NCI-H2081 treated with DMSO at 0.1 percent for 48 hours (cell line): ENCODE measurements around the gene CADM1.

Experiments
- DNase-seq: peaks from one replicate; lab custom pipeline; 2025; lab: John Stamatoyannopoulos, UW

The CADM1 gene

GRCh38 chr11:115515647-115516395, 11.6 kb upstream of the CADM1 start:
- DNase-seq: no peak

GRCh38 chr11:115506954-115507675, 2.9 kb upstream of the CADM1 start:
- DNase-seq: no peak

GRCh38 chr11:115505175-115505574, 960 bp upstream of the CADM1 start:
- no peak for DNase-seq

GRCh38 chr11:115503886-115504275, 334 bp downstream of the CADM1 start:
- no peak for DNase-seq

GRCh38 chr11:115503083-115503885, 931 bp downstream of the CADM1 start:
- DNase-seq: no peak

- no peak for DNase-seq
These were observed 1.6 kb downstream of the CADM1 start for GRCh38 chr11:115502636-115503082.

GRCh38 chr11:115501893-115502589, 2.2 kb downstream of the CADM1 start:
- no peak for DNase-seq

GRCh38 chr11:115501502-115501892, 2.7 kb downstream of the CADM1 start:
- no peak for DNase-seq

GRCh38 chr11:115500547-115501501, 3.4 kb downstream of the CADM1 start:
- DNase-seq: no peak

- no peak for DNase-seq
These were observed 4.3 kb downstream of the CADM1 start for GRCh38 chr11:115499891-115500290.

- no peak for DNase-seq
These were observed 4.9 kb downstream of the CADM1 start for GRCh38 chr11:115499241-115499799.

- peak; percentile 89 for DNase-seq
These were observed 5.9 kb downstream of the CADM1 start for GRCh38 chr11:115498354-115498753.

- DNase-seq: no peak
These were observed 6.9 kb downstream of the CADM1 start for GRCh38 chr11:115497303-115497702.

GRCh38 chr11:115496892-115497291, 7.3 kb downstream of the CADM1 start:
- no peak for DNase-seq

GRCh38 chr11:115493905-115494304, 10.3 kb downstream of the CADM1 start:
- DNase-seq: no peak

- no peak for DNase-seq
These were observed 10.7 kb downstream of the CADM1 start for GRCh38 chr11:115493488-115493887.

GRCh38 chr11:115489466-115489865, 14.7 kb downstream of the CADM1 start:
- no peak for DNase-seq

GRCh38 chr11:115488945-115489344, 15.3 kb downstream of the CADM1 start:
- DNase-seq: no peak

GRCh38 chr11:115481528-115481927, 22.7 kb downstream of the CADM1 start:
- DNase-seq: no peak

- DNase-seq: no peak
These were observed 23.6 kb downstream of the CADM1 start for GRCh38 chr11:115480611-115481010.

GRCh38 chr11:115477410-115477809, 26.8 kb downstream of the CADM1 start:
- DNase-seq: no peak
